Tibial artery (tissue), 4 donors: Measurements from ENCODE around the gene ADAMTS14.

Source experiments
- DNase-seq, 2 donors: peaks; one replicate each; pipeline ENCODE4 v3.0.0-alpha.2; 2019
- H3K27ac ChIP-seq, 2 donors: fragments of 200-600 bp; sonication (generic) in 1 of 2; 1 replicate in 1 of 2; 2 replicates in 1 of 2; pipeline ENCODE4 v1.5.1; 2018 to 2019; ENCODE audit warnings: mild to moderate bottlenecking in 1 of 2
- H3K27me3 ChIP-seq, 2 donors: fragments of 200-600 bp; sonication (generic) in 1 of 2; one replicate each; pipeline versions ENCODE4 v1.5.1 to v1.6.0; 2016 to 2019
- H3K36me3 ChIP-seq, 3 donors: fragments of 200-600 bp; sonication (generic) in 2 of 3; one replicate each; pipeline ENCODE4 v1.5.1; 2016 to 2019; ENCODE audit warnings: mild to moderate bottlenecking in 2 of 3
- H3K4me1 ChIP-seq, 4 donors: fragments of 200-600 bp; sonication (generic) in 2 of 4; 1 replicate in 3 of 4; 2 replicates in 1 of 4; pipeline ENCODE4 v1.5.1; 2016 to 2019
- H3K4me3 ChIP-seq, 2 donors: fragments of 200-600 bp; sonication (generic) in 1 of 2; 1 replicate in 1 of 2; 2 replicates in 1 of 2; pipeline ENCODE4 v1.5.1; 2018 to 2019; ENCODE audit warnings: mild to moderate bottlenecking in 2 of 2
- H3K9me3 ChIP-seq, 3 donors: fragments of 200-600 bp; sonication (generic) in 1 of 3; one replicate each; pipeline ENCODE4 v1.5.1; 2016 to 2019
- CTCF ChIP-seq, 2 experiments: fragments of 200-600 bp in 1 of 2; fragments of 450-650 bp in 1 of 2; IDR thresholded peaks; one replicate each; pipeline ENCODE4 v1.5.1; 2017 to 2019; ENCODE audit warnings: antibody characterized with exemption in 2 of 2, mild to moderate bottlenecking in 1 of 2, moderate library complexity in 1 of 2
- intact Hi-C: fragments of 100-400 bp; cut with DNase I; formaldehyde crosslinking; loops from one replicate; pipeline ENCODE4 v1.15.0; 2023; ENCODE audit warnings: low total_unique reads

Gene ADAMTS14

GRCh38 chr10:70779511-70780369 is 107.4 kb downstream of the ADAMTS14 start:
- intact Hi-C loops = no loop called here
- Histone ChIP-seq H3K4me1 (no peaks in the 10 kb centered on the region), H3K36me3 (no peaks in the 10 kb centered on the region), H3K27ac (no peak overlapping the region), H3K4me3 (no peak overlapping the region), H3K9me3 (no peaks in the 10 kb centered on the region), H3K27me3 (no peaks in the 10 kb centered on the region)
- TF ChIP-seq CTCF (IDR thresholded peaks at IDR 0.05) = no peak
- DNase-seq = peak in 1 of 2 donors; percentile 55

GRCh38 chr10:70780370-70780760 is 108.1 kb downstream of the ADAMTS14 start:
- DNase-seq = no peak
- intact Hi-C loops = no loop called here
- no peaks in the 10 kb centered on the region for H3K4me1 ChIP-seq
- no peaks in the 10 kb centered on the region for H3K9me3 ChIP-seq
- no peak for TF ChIP-seq CTCF (IDR thresholded peaks at IDR 0.05)
- H3K36me3 ChIP-seq = no peaks in the 10 kb centered on the region
- H3K27me3 ChIP-seq = no peaks in the 10 kb centered on the region
- H3K27ac ChIP-seq = no peak overlapping the region
- H3K4me3 ChIP-seq = no peak overlapping the region

GRCh38 chr10:70780772-70781171 is 108.5 kb downstream of the ADAMTS14 start:
- no peak for DNase-seq
- Histone ChIP-seq H3K4me1 (no peaks in the 10 kb centered on the region), H3K4me3 (no peak overlapping the region), H3K27ac (no peak overlapping the region), H3K27me3 (no peaks in the 10 kb centered on the region), H3K36me3 (no peaks in the 10 kb centered on the region), H3K9me3 (no peaks in the 10 kb centered on the region)
- no peak for TF ChIP-seq CTCF (IDR thresholded peaks at IDR 0.05)
- intact Hi-C loops = no loop called here

- Histone ChIP-seq H3K36me3 (no peaks in the 10 kb centered on the region), H3K9me3 (no peaks in the 10 kb centered on the region), H3K4me1 (no peaks in the 10 kb centered on the region), H3K4me3 (no peak overlapping the region), H3K27ac (no peak overlapping the region), H3K27me3 (no peaks in the 10 kb centered on the region)
- no peak for TF ChIP-seq CTCF (IDR thresholded peaks at IDR 0.05)
- intact Hi-C loops = no loop called here
- DNase-seq = no peak
These were observed 109.2 kb downstream of the ADAMTS14 start for GRCh38 chr10:70781461-70782051.

GRCh38 chr10:70782086-70782745 is 109.9 kb downstream of the ADAMTS14 start:
- no peak for DNase-seq
- Histone ChIP-seq H3K27me3 (no peaks in the 10 kb centered on the region), H3K9me3 (no peaks in the 10 kb centered on the region), H3K4me1 (no peaks in the 10 kb centered on the region), H3K4me3 (no peak overlapping the region), H3K27ac (no peak overlapping the region), H3K36me3 (no peaks in the 10 kb centered on the region)
- intact Hi-C loops = no loop called here
- TF ChIP-seq CTCF (IDR thresholded peaks at IDR 0.05) = no peak
